ENCODE results near the gene GLRA2.

Gene GLRA2

DNA sequence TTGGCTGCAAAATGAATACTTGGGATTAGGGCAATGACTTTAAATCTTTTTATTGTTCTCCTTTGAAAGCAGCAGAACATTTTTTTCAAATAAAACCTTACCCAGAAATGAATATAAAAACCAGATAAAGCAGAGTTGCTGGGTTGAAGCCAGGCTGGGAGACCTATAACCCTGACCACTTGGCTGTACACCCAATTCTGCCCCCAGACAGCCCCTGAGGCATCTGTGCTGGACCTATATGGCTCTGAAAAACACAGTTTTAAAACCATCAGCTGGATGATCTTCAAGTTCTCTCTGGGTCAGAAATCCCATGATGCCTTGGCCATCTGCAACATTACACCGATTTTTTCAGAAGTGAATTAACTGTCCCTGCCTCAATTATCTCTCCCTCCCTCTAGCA is 23.7 kb upstream of the GLRA2 start:
- TF ChIP-seq, protein P1, sequence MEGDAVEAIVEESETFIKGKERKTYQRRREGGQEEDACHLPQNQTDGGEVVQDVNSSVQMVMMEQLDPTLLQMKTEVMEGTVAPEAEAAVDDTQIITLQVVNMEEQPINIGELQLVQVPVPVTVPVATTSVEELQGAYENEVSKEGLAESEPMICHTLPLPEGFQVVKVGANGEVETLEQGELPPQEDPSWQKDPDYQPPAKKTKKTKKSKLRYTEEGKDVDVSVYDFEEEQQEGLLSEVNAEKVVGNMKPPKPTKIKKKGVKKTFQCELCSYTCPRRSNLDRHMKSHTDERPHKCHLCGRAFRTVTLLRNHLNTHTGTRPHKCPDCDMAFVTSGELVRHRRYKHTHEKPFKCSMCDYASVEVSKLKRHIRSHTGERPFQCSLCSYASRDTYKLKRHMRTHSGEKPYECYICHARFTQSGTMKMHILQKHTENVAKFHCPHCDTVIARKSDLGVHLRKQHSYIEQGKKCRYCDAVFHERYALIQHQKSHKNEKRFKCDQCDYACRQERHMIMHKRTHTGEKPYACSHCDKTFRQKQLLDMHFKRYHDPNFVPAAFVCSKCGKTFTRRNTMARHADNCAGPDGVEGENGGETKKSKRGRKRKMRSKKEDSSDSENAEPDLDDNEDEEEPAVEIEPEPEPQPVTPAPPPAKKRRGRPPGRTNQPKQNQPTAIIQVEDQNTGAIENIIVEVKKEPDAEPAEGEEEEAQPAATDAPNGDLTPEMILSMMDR (conservative IDR thresholded peaks at IDR 0.05; ENCODE audit: low read depth, low read length): no peak
- DNase-seq (ENCODE audit: low read depth): no peak

DNA sequence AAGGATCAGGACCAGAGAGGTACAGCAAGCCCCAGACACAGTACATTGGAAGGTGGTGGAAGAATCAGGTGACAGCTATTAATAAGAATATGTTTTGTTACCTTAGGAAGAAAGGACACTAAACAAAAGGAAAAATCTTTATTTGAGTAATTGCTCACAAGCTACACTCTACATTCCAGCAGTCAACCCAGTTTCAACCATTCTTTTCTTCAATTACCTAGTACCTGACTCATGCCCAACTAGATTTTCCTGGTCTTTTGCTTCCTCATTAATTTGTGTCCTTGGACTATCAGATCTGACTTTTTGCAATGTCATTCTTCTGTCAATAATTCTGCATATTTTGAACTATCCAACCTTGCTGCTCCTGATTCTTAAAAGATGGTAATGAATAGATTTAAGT is 22.5 kb upstream of the GLRA2 start:
- H3K4me3 ChIP-seq (ENCODE audit: low read depth, low read length): no peak overlapping the region
- no peak for DNase-seq (ENCODE audit: low read depth)
- TF ChIP-seq, protein P1 (conservative IDR thresholded peaks at IDR 0.05; ENCODE audit: low read depth, low read length): no peak

More for the DNA sequence above, 23.7 kb upstream of the GLRA2 start:
- H3K4me3 ChIP-seq (ENCODE audit: low read depth, low read length): no peak overlapping the region

DNA sequence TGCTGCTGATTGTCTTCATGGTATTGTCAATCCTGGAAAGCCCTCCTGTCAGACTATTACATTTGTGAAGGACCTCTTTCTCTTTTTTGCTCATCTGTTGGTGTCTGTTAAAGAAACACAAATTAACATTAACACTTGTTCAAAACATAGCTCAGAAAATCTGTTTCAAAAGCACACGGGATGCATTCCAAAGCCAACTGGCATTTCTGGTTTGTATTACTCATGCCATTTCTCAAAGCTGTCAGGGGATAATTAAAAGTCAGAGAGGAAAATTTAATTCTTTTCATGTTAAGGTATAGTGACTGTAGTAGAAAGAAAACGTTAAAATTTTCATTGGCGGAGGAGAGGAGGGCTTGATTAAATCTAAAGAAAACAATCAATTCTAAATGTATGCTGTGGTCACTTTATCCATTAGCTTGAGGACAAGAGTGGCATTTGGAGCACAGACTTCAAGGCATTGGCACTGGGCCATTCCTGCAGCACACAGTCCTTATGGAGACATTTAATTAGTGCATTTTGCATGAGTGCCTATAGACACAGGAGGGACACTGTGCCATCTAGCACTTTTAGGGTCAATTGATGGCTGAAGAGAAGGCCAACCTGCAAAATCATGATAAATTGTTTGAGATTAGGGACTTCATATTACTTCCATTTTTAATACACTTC is 21.2 kb upstream of the GLRA2 start:
- TF ChIP-seq, protein P1 (conservative IDR thresholded peaks at IDR 0.05; ENCODE audit: low read depth, low read length): no peak
- H3K4me3 ChIP-seq (ENCODE audit: low read depth, low read length): no peak overlapping the region
- no peak for DNase-seq (ENCODE audit: low read depth)

DNA sequence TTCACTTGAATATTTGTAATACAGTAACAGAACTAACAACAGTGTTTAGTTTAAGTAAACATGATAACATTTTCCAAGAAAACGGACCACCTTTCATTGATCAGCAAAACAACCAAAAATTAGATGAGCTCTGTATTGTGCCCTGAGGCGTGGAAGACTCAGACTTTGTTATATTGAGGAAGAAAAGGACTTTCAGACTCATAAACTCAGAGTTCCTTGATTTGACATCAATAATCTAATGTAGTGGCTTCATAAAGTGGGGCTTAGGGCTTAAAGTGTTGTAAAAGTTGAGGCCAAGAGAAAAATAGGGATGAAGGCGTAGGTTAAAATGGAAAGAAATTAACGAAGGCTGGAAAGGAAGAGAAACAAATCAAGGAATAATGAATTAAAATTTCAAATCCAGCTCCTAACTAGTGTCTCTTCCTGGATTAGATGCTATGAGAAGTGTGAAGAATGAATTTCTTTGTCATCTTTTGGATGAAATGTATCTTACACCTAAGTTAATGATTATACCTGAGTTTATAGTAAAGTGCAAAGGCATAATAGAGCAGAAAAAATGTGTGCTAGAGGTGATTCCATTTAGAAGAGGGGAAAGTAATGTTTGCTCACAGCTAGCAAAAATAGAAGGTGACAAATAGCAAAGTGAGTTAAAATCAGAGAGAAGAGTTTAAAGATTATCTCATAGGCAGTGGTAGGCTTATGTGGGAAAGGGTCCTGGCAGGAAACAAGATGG is 19.8 kb upstream of the GLRA2 start:
- TF ChIP-seq, protein P1 (conservative IDR thresholded peaks at IDR 0.05; ENCODE audit: low read depth, low read length): no peak
- no peak for DNase-seq (ENCODE audit: low read depth)
- no peak overlapping the region for H3K4me3 ChIP-seq (ENCODE audit: low read depth, low read length)

DNA sequence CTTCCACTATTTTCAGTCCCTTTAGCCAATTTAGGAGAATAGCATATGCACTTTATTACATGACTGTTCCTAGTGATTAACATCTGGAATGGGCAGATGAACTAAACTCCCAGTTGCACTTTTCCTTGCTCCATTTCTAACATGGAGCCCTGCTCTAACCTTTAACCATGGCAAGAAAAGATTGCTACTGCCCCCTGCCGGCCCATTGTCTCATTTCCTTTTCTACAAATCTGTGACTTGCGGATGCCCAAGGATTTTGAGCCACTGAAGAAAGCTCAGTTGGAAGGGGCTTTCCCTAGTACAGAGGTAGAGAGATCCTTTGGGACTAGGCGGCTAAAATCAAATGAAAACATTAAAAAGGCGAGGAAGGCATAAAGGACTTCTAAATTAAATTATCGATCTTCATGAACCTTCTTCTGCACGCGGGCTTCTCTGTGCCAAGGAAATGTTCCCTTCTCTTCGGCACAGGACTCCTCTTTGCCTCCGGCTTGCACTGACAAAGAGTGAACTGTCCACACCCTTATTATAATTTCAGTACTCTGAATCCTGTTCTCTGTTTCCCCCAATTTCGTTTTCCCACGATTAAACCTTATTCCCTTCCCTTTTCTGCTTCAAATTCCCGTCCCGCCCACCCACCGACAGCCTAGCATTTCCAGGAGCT is 577 bp upstream of the GLRA2 start:
- peak; percentile 35 for DNase-seq (ENCODE audit: low read depth)
- TF ChIP-seq, protein P1 (conservative IDR thresholded peaks at IDR 0.05; ENCODE audit: low read depth, low read length): peak; percentile 46
- H3K4me3 ChIP-seq (ENCODE audit: low read depth, low read length): no peak overlapping the region

DNA sequence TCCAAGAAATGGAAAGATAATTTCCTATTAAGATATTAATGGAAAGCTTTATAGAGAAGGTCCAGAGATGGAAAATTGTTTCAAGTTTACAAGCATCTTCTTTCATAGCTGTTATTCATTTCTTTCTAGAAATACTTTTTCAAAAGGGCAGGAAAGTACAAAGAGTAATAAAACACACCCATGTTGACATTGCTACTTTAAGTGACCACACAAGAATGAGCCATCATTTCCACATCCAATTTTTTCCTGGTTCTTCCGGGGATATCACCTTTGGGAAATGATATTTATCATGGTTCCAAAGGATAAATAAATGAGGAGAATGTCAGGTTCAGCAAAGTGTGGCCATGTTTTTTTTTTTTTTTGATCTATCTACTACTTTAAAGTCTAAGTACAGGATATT is 4.5 kb downstream of the GLRA2 start:
- DNase-seq (ENCODE audit: low read depth): no peak
- no peak overlapping the region for H3K4me3 ChIP-seq (ENCODE audit: low read depth, low read length)
- TF ChIP-seq, protein P1 (conservative IDR thresholded peaks at IDR 0.05; ENCODE audit: low read depth, low read length): no peak

All from choroid plexus epithelial cell (primary cell).